ENCODE results near the gene SERTAD2.

The SERTAD2 gene

GRCh38 chr2:64644458-64645382, 9.0 kb downstream of the SERTAD2 start:
- DNase-seq = peak; percentile 44

GRCh38 chr2:64643838-64644457, 9.8 kb downstream of the SERTAD2 start:
- DNase-seq = no peak

GRCh38 chr2:64641599-64641998, 12.1 kb downstream of the SERTAD2 start:
- DNase-seq = no peak

- no peak for DNase-seq
Observed at GRCh38 chr2:64640153-64641044, 13.3 kb downstream of the SERTAD2 start.

DNA sequence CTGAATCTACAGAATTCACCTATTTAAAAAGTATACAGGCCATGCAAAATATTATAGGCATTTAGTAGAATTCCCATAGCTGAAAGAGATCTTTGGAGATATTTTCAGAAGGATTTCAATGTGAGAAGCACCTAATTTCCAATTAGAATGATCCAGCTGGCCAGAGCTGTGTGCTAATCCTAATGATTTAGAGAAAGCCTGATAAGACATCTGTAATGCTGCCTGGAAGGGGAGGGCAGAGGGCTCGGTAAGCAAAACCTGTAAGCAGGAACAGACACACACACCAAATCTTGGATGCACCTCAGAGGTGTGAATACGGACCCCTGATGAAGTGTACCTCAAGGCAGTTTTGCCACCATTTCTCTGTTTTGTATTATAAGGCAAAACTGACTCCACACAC, 14.0 kb downstream of the SERTAD2 start:
- no peak for DNase-seq

- no peak for DNase-seq
Observed at GRCh38 chr2:64638502-64639120, 15.1 kb downstream of the SERTAD2 start.

- DNase-seq = no peak
Observed at GRCh38 chr2:64637931-64638330, 15.8 kb downstream of the SERTAD2 start.

GRCh38 chr2:64637000-64637635, 16.6 kb downstream of the SERTAD2 start:
- DNase-seq = no peak

DNA sequence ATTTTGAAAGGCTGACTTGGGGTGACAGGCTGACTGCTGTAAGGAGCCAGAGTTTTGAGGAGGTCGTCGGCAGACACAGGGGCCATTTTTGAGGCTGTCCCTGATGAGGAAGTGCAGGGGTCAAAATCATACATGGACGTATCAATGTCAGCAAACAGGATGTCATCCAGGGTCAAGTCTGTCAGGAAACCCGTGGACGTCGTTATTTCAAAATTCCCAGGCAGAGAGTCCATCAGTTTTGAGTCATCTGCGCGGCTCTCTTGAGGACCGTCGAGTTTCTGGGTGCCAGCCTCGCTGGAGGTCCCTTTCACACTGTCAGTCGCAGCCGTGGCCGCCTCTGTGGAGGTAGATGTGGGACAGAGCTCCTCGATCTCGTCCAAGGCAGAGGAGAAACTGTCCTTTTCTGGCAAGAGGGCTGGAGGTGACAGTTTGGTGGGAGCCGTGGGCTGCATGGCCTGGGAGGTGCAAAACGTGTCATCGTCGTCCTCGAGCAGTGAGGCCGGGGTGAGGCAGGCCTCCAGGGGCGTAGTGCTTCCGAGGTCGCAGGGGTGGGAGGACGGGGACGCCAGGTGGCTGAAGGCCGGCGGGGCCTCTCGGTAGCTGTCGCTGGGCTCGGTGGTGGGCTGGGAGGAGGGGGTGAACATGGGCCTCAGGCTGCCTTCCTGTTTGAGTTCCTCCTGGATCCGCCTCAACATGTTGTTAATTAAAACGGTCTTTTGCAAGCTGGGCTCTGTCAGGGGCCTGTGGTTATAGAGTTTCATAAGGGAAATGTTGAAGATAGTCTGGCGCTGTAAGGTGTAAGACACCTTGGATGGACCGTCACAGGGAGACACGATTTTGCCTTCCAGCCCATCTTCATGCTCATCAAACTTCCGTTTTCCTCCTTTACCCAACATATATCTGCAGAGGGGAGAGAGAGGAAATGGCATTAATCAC, 17.5 kb downstream of the SERTAD2 start:
- DNase-seq = no peak

GRCh38 chr2:64634345-64635267, 19.1 kb downstream of the SERTAD2 start:
- no peak for DNase-seq

DNA sequence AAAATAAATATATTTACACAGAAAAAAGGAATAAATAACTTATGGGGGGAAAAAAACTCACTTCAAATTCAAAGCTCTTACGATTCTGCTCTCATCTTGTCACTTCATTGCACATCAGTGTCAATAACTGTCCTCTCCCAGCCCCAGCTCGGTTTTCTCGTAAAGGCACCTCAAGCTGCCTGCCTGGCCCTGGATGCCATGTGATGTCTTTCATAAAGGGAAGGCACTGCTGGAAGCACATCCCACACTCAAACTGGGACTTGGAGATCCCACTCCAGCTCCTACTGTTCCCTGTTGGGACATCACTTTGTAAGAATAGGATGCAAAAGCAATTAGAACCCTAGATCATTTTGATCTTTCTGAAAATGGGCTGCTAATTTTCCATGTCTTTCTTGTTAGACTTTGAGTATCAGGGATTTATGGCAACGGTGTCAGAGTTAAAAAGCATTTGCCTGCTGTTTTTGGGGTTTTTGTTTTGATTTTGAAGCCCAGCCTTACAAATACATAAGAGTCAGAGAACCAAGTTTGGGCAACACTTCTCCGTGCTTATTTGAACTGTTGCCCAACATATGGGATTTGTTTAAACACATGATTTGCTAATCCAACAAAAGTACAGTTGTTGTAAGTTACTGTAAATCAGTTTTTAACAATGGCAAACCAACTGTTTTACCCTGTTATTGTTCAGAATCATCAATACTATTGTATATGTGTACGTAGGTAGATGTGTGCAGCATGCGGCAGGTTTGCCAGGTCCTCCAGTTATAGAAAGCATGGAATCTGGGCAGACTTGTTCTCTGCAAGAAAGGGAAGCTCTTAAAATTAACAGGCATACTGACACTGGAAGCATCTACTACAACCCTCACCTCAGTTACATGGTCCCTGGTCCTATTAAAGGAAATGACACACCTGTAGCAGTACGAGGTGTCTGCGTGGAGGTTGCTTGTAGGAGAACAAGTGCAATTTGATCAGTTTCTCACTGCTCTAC, 20.6 kb downstream of the SERTAD2 start:
- no peak for DNase-seq

DNA sequence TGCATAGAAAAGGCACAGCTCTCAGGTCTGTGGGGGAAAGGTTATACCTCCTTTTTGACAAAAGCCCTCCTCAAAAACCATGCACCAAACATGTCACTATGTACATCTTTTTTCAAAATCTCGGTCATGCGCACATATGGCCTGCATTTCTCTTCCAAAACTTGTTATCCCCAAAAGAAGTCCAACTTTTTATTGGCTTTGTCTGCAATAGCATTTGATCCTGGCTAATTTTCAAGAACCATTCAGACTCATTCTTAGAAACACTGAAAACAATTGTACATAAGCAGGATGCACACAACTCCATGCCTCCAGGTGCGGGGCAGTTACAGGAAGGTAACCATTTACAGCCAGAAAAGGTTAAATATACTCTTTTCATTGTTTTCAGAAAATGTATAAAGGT, 21.9 kb downstream of the SERTAD2 start:
- no peak for DNase-seq

GRCh38 chr2:64630752-64631151, 23.0 kb downstream of the SERTAD2 start:
- DNase-seq = no peak

DNA sequence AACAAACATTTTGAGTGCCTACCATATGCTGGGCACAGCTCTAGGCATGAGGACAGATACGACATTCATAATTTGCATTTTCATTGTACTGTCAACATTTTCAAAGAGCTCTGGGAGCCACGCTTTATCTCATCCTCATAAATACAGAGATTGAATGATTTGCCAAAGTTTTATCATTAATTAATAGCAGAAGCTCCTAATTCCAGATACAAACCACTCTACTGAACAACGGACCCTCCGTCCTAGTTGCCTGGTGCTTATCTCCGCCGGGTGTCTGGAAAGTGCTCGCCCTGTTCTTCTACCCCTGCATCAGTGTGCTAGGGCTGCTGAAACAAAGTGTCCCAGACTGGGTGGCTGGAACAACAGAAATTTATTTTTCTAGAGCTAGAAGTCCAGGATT, 23.8 kb downstream of the SERTAD2 start:
- no peak for DNase-seq

DNA sequence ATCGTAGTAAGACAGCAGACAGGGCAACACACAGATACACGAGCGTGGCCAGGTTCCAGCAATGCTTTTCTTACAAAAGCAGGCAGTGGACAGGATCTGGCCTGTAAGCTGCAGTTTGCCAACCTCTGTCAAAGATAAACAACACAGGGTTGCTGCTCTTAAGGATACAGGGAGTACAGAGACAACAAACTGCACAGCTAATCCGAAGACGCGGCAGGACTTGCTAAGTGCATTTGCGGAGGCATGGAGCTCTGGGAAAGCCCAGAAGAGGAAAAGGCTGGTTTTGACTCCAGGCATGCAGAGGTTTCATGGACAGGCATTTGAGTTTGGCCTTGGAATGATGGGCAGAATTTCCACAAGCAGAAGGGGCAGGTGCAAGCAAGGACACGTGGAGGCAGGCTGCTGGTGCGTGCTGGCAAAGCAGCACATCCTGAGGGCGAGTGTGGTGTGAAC, 24.4 kb downstream of the SERTAD2 start:
- no peak for DNase-seq

GRCh38 chr2:64627860-64628841, 25.6 kb downstream of the SERTAD2 start:
- no peak for DNase-seq
